CD4-positive, alpha-beta T cell (primary cell): Measurements from ENCODE around the gene AP1M2. TPM values are rescaled to one million over a fixed set of nuclear protein-coding genes. Genes with fewer than 3 reads are reported as not detected.
A peak's percentile ranks its signal among the peaks of the same experiment; 100 is the strongest.

Experiments
- ATAC-seq: fragments of 200-7000 bp; cut with Tn5 transposase; one replicate; pipeline ENCODE4 v1.10.0; 2022; ENCODE audit warnings: mild to moderate bottlenecking; ENCODE audit not compliant: poor library complexity
- CTCF ChIA-PET: fragments of 350-600 bp; sonication (Branson Sonifier 250); formaldehyde crosslinking; loops from one replicate; lab custom pipeline; 2021; ENCODE audit warnings: antibody characterized with exemption, inconsistent platforms; lab: Charles Lee
- POLR2A ChIA-PET: fragments of 350-600 bp; sonication (Branson Sonifier 250); formaldehyde crosslinking; loops from one replicate; lab custom pipeline; 2021; ENCODE audit warnings: antibody characterized with exemption, inconsistent platforms; lab: Charles Lee
- DNase-seq, 14 experiments: peaks; one replicate each; pipeline ENCODE4 v3.0.0-alpha.2; 2013 to 2020; ENCODE audit warnings: mixed read lengths in 2 of 14
- H3K27ac ChIP-seq, 2 donors: one replicate each; pipeline versions ENCODE4 v1.5.1 to v1.7.0; 2013; ENCODE audit warnings: low read length in 2 of 2, low read depth in 1 of 2, mild to moderate bottlenecking in 1 of 2
- H3K27me3 ChIP-seq, 2 experiments: 1 replicate in 1 of 2; 2 replicates in 1 of 2; pipeline versions ENCODE4 v1.6.1 to v1.7.0; 2013; ENCODE audit warnings: low read length in 2 of 2, control low read depth in 1 of 2, mild to moderate bottlenecking in 1 of 2, moderate library complexity in 1 of 2; ENCODE audit not compliant: insufficient read depth in 2 of 2, control insufficient read depth in 1 of 2
- H3K36me3 ChIP-seq: one replicate; pipeline ENCODE4 v1.6.1; 2013; ENCODE audit warnings: low read length, control low read depth; ENCODE audit not compliant: insufficient read depth
- H3K4me1 ChIP-seq: one replicate; pipeline ENCODE4 v1.6.1; 2013; ENCODE audit warnings: low read length, control low read depth; ENCODE audit not compliant: insufficient read depth
- H3K4me3 ChIP-seq: one replicate; pipeline ENCODE4 v1.5.1; 2013; ENCODE audit warnings: mild to moderate bottlenecking, low read length, moderate library complexity
- H3K9me3 ChIP-seq, 2 experiments: 1 replicate in 1 of 2; 2 replicates in 1 of 2; pipeline versions ENCODE4 v1.6.1 to v1.7.0; 2013; ENCODE audit warnings: low read length in 2 of 2, mild to moderate bottlenecking in 2 of 2, control low read depth in 1 of 2, moderate library complexity in 1 of 2; ENCODE audit not compliant: control insufficient read depth in 1 of 2, insufficient read depth in 1 of 2
- H3K27ac Mint-ChIP-seq: one replicate; pipeline ENCODE4 v1.8.0; 2020; ENCODE audit warnings: mixed read lengths
- H3K27me3 Mint-ChIP-seq: one replicate; pipeline ENCODE4 v1.8.0; 2021; ENCODE audit warnings: mixed read lengths
- H3K36me3 Mint-ChIP-seq: one replicate; pipeline ENCODE4 v1.8.0; 2021; ENCODE audit warnings: low read depth, mixed read lengths
- H3K4me1 Mint-ChIP-seq: one replicate; pipeline ENCODE4 v1.8.0; 2021; ENCODE audit warnings: low read depth, mixed read lengths
- H3K4me3 Mint-ChIP-seq: one replicate; pipeline ENCODE4 v1.8.0; 2020; ENCODE audit warnings: mild to moderate bottlenecking, mixed read lengths
- H3K9me3 Mint-ChIP-seq: one replicate; pipeline ENCODE4 v1.8.0; 2020; ENCODE audit warnings: mixed read lengths
- CTCF ChIP-seq: fragments of 200-600 bp; IDR thresholded peaks from one replicate; pipeline ENCODE4 v1.8.0; 2022; ENCODE audit warnings: antibody characterized with exemption, mild to moderate bottlenecking
- intact Hi-C, 2 experiments: fragments of 100-400 bp; cut with DNase I in 1 of 2; cut with micrococcal nuclease in 1 of 2; formaldehyde crosslinking; loops; one replicate each; pipeline versions ENCODE4 v1.15.1 to v1.9.0; 2023 to 2025; cut with DNase I, micrococcal nuclease
- total RNA-seq, 174 experiments: library from RNA in 2 of 174; stranded (reverse) in 2 of 174; gene quantifications; one replicate each; pipeline ENCODE4 v1.2.3 and lab custom pipeline; 2021 to 2026

AP1M2 gene
- total RNA-seq, 2 experiments from 2014 or later: 0.77 TPM; not detected in 1

GRCh38 chr19:10620786-10621185, 33.7 kb upstream of the AP1M2 start:
- Mint-ChIP-seq H3K4me1 (peaks cover 48% of the 10 kb centered on the region), H3K27me3 (no peaks in the 10 kb centered on the region), H3K9me3 (no peaks in the 10 kb centered on the region)

GRCh38 chr19:10618846-10619245, 31.7 kb upstream of the AP1M2 start:
- no peak for TF ChIP-seq CTCF
- CTCF ChIA-PET: interaction anchor here (0.7 to 1.0 kb wide), 4 partner anchors 10 to 492 kb away, joined by 3 to 5 read pairs (median 4); no protein-coding TSS in a partner anchor
- no peak overlapping the region for H3K27ac Mint-ChIP-seq
- peaks cover 28% of the 10 kb centered on the region for H3K36me3 ChIP-seq
- H3K4me1 Mint-ChIP-seq: peaks cover 44% of the 10 kb centered on the region
- H3K9me3 Mint-ChIP-seq: no peaks in the 10 kb centered on the region
- H3K27me3 ChIP-seq: no peaks in the 10 kb centered on the region
- no peak for DNase-seq
- POLR2A ChIA-PET: interaction anchor here (0.7 to 6.4 kb wide), 2 partner anchors 9 to 16 kb away, joined by 3 to 40 read pairs; no protein-coding TSS in a partner anchor
- H3K27me3 Mint-ChIP-seq: no peaks in the 10 kb centered on the region
- H3K4me3 Mint-ChIP-seq: no peak overlapping the region
- H3K27ac ChIP-seq: no peak overlapping the region
- ATAC-seq: no peak
- no peak overlapping the region for H3K4me3 ChIP-seq
- peaks cover 53% of the 10 kb centered on the region for H3K4me1 ChIP-seq
- H3K9me3 ChIP-seq: no peaks in the 10 kb centered on the region
- peaks cover 45% of the 10 kb centered on the region for H3K36me3 Mint-ChIP-seq
- intact Hi-C loops: no loop called here

More at GRCh38 chr19:10620786-10621185, 33.7 kb upstream of the AP1M2 start:
- ATAC-seq: no peak
- peaks cover 49% of the 10 kb centered on the region for H3K4me1 ChIP-seq
- peak overlapping the region; percentile 78 for H3K27ac Mint-ChIP-seq
- ChIA-PET POLR2A (interaction anchor here (6.4 kb wide), 1 partner anchor 18 kb away, joined by 40 read pairs; no protein-coding TSS in a partner anchor), CTCF (interaction anchor here (0.9 kb wide), 1 partner anchor 40 kb away, joined by 4 read pairs; no protein-coding TSS in a partner anchor)
- peaks cover 22% of the 10 kb centered on the region for H3K36me3 ChIP-seq
- DNase-seq: no peak
- H3K4me3 Mint-ChIP-seq: no peak overlapping the region
- no peaks in the 10 kb centered on the region for H3K27me3 ChIP-seq
- peaks cover 46% of the 10 kb centered on the region for H3K36me3 Mint-ChIP-seq
- no peak for TF ChIP-seq CTCF
- no peaks in the 10 kb centered on the region for H3K9me3 ChIP-seq
- H3K27ac ChIP-seq: no peak overlapping the region
- intact Hi-C loops: no loop called here
- H3K4me3 ChIP-seq: no peak overlapping the region

- Histone ChIP-seq H3K27me3 (no peaks in the 10 kb centered on the region), H3K36me3 (peaks cover 33% of the 10 kb centered on the region), H3K27ac (no peak overlapping the region), H3K4me1 (peaks cover 50% of the 10 kb centered on the region), H3K4me3 (no peak overlapping the region), H3K9me3 (no peaks in the 10 kb centered on the region)
- ChIA-PET CTCF (interaction anchor here (0.7 to 1.0 kb wide), 3 partner anchors 37 to 1141 kb away, joined by 3 to 4 read pairs (median 4); no protein-coding TSS in a partner anchor), POLR2A (interaction anchor here (0.7 to 1.7 kb wide), 3 partner anchors 13 to 27 kb away, joined by 3 to 9 read pairs (median 3); no protein-coding TSS in a partner anchor)
- no peak for ATAC-seq
- Mint-ChIP-seq H3K27ac (peak overlapping the region; percentile 79), H3K4me3 (no peak overlapping the region), H3K27me3 (no peaks in the 10 kb centered on the region), H3K36me3 (peaks cover 51% of the 10 kb centered on the region), H3K9me3 (no peaks in the 10 kb centered on the region), H3K4me1 (peaks cover 42% of the 10 kb centered on the region)
- DNase-seq: no peak
- no peak for TF ChIP-seq CTCF
- intact Hi-C loops: no loop called here
Measured at GRCh38 chr19:10617409-10618121, 30.5 kb upstream of the AP1M2 start.
